Activated CD4-positive, alpha-beta T cell treated with anti-CD3 and anti-CD28 coated beads for 24 hours (primary cell): ENCODE results near the gene GLIS2.

ENCODE experiments used
- DNase-seq, 2 donors: peaks; one replicate each; pipeline ENCODE4 v3.0.0-alpha.2; 2020; ENCODE audit warnings: low read depth in 2 of 2

Gene GLIS2

DNA sequence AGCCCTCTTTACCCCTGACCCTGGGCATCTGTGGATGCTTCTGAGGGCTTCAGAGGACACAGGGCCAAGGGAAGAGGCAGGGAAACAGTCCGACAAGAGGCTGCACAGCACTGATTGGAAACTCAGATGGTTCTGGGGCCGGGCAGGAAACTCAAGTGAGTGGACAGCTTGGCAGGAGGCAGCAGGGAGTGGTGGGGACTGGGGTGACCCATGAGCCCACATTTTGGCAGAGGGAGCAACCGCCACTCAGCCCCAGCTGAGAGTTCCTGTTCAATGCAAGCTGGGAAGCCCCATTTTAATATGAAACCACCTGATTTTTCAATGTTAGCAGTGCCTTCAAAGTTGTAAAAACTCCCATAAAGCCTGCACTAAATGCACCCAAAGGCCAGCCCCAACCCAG lies 54.3 kb downstream of the GLIS2 start:
- no peak for DNase-seq

DNA sequence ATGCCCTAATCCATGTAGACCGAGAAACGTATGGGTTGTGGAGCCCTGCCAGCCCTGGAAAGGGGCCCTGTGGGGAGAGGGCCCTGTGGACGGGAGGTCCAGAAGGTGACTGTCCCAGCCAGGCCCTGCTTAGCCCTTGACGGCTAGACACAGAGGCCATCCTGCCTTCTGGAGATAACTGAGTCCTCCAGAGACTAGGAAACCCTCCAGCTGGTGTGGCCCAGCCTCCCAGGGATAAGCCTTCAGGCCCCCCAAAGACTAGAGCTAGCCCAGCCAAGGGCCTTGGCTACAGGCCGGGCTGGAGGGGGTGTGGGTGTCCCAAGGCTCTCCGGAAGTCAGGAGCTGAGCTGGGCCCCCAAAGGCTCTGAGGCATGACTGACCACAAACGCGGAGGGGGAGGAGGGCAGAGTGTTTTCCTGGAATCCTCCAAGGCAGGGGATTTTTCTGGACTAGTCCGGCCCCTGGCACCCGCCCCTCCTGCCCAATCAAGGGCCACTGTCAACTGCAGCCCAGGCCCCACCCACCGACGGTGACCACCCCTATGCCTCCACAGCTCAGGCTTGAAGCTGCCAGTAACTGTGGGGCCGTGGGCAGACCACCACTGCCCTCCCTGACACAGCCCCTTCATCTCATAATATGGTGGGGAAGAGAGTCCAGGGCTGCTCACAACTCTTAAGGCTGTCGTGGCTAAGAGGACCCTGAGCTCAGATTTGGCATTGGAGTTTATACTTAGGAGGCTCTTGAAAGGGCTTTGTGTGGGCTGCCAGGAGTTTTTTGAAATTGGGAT lies 54.9 kb downstream of the GLIS2 start:
- DNase-seq: no peak

DNA sequence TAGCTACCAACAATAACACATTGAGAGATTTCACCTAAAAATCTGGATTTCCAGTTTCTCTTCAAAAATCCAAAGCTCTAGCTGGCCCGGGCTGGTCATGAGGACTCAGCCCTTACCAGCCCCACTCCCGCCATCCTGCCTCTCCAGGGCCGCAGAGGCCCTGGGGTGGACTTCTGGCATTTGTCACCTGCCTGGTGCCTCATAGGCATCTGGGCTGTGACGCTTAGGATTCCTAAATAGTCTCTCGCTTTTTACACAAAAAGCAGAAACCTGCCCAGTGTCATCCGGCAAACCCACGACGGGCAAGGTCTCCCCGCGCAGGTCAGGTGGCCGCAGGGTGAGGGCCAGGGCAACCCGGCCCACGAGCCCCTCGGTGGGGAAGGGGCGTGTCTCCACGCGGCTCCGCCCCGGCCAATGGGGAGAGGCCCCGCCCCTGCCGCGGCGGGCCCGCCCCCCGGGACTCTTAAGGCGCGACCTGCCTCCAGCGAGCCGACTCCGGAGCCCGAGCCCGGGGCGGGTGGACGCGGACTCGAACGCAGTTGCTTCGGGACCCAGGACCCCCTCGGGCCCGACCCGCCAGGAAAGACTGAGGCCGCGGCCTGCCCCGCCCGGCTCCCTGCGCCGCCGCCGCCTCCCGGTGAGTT lies 55.6 kb downstream of the GLIS2 start, which contains the start of gene VASN:
Gene VASN, plus strand, starts transcription at position 492 of the 644 bp plus-strand sequence. CDS start 9,030 bp downstream, outside the sequence.
- peak; percentile 49 to 57 for DNase-seq

DNA sequence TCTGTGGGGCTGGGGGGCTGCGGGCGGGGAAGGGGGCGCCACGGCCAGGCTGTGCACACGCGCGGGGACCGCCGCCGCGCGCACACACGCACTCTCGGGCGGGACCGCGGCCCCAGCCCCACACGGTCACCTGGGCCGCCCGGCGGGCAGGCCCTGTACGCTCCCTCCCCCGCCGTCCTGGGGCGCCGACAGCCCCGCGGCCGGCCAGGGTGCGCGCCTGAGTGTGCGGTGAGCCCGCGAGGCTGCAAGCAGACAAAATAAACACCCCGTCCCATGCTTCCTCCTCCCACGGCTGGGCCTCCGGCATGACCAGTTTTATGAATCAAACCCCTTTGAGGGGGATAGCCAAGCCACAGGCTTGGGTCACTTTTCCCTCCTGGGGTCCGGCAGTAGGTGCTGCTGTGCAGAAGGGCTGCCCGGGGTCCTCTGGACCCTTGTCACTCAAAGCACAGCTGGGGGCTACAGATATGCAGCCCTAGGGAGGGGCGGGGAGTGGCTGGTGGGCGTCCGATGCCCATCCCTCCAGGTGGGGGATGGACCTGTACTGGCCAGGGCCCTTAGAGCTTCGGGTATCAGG lies 56.2 kb downstream of the GLIS2 start:
- no peak for DNase-seq

DNA sequence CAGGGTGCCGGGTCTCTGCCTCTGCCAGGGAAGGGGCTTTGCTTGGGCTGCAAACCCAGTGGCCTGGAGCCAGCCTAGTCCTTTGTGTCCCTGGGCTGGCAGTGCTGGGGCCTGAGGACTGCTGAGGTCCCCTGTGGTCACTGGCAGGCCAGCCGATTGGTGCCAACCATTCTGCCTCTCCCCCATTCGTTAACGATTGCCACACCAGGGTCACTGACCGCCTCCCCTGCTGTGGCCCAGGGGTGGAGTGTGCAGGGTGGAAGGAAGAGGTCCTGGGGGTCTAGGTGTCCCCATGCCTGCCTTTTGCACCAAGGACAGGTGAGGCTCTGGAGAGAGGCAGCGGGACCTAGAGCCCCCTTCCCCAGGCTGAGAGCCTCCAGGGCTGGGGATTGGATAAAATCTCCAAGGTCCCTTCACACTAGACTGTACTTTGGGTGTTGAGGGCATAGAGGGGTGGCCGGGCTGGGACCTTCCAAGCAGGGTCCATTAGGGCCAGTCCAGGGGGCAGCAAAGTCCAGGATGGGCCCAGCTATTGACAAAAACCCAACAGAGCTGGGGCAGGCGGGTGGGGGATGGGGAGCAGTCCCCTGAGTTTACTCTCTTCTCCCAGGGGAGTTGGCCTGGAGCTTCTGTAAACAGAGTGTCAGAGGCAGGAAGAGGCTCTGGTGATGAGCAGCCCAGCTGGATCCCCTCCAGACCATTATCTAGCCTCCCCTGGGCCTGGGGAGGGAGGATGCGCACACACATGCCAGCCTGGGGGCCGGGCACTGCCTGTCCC lies 56.9 kb downstream of the GLIS2 start:
- DNase-seq: no peak

DNA sequence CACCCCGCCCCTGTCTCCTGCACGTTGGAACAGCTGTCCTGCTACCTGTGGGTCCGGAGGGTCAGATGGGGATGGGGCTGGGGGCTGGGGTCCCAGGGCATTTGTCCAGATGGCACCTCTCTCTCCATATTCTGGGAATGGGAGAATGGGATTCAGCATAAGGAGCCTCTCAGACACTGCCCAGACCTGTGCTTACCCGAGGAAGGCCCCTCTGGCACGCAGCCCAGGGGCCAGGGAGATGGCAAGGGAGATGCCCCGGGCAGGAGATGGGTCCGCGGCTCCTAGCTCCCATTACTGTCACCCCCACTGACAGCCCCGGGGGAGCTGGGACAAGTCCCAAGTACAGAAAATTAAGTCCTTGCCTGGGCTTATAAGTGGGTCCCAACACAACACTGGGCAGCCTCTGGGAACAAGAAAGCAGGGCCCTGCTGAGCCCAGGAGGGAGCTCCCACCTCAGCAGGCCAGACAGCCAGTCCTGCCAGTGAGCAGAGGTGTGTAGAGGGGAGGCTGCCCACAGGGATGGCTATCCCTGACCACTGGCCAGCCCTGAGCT lies 57.6 kb downstream of the GLIS2 start:
- no peak for DNase-seq

DNA sequence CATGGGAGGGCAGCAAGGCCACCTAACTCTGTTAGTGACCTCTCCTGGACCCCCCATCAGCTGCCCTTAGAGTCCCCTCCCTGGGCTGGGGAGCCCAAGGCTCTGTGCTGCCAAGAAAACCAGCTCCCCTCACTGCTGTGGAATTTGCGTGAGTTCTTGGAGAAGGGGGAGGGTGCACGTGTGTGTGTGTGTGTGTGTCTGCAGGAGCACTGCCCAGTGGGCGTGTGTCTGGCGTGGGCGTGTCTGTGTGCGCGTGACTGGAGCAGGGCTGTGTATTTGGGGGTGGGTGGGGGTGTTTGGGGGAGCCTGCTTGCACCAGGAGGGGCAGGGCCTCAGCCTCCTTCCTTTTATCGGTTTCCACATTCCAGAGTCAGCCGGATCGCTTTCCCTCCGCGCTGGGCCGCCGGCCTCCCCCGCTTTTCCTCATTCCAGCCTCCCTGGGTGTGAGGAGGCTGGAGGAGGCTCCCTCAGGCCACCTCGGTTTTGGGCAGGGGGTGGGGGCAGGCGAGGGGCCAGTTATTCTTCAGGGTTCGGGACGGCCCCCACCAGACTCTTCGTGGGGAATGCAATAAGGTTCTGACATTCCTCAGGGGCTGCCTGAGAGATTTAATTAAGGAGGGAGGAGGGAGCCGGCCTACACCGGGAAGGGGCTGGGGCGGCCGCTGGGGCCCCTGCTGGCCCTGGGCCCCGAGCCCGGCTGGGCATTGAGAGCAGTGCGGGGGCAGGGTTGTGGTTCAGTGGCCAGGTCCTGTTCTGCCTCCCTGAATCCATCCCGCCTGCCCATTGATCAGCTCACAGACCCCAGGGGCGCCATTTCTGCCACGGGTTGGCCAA lies 58.3 kb downstream of the GLIS2 start:
- no peak for DNase-seq

DNA sequence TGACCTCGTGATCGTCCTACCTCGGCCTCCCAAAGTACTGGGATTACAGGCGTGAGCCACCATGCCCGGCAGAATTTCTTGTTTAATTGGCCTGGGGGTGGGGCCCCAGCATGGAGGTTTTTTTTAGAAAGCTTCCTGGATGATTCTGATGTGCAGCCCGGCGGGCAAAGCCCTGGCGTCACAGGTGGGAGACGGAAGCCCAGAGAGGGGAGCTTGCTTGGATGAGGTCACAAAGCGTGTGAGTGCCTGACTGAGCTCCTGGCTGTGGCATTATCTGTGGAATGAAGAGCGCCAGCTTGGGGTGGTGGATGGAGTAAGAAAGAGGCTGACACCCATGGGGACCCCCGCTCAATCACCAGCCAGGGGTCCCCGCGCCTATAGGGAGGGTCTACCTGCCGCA lies 59.9 kb downstream of the GLIS2 start:
- DNase-seq: no peak

DNA sequence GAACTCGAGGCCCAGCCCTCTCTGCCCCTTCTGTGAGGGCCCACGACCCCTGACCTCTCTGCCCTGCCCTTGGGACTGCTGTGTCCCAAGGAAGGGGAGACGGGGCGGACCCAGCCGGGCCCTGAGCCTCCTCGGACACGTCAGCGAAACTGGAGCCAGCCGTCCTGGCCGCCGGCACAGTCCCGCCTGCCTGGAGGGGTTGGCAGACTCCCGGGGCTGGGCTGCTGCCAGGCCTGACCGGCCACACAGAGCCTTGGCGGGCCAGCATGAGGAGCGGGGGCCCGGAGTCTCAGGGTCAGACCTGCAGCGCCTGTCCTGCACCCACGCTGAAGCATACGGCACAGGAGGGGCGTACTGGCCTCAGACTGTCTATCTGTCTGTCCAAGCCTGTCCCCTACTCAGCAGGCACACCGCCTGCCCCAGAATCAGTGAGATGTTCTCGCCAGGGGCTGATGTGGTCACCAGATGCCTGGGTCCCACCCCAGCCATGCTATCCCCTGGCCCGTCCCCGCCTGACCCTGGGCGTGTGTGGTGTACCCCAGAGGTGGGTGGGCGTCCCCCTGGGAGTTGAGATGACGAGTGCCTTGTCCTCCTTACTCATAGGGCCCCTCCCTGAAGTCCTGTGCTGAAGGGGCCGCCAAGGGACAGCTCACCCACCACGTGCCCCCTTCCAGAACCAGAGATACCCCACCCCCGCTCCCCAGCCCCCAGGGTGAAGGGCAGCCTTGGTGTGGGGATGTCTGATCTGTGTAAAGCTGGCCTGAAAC lies 60.4 kb downstream of the GLIS2 start:
- no peak for DNase-seq

DNA sequence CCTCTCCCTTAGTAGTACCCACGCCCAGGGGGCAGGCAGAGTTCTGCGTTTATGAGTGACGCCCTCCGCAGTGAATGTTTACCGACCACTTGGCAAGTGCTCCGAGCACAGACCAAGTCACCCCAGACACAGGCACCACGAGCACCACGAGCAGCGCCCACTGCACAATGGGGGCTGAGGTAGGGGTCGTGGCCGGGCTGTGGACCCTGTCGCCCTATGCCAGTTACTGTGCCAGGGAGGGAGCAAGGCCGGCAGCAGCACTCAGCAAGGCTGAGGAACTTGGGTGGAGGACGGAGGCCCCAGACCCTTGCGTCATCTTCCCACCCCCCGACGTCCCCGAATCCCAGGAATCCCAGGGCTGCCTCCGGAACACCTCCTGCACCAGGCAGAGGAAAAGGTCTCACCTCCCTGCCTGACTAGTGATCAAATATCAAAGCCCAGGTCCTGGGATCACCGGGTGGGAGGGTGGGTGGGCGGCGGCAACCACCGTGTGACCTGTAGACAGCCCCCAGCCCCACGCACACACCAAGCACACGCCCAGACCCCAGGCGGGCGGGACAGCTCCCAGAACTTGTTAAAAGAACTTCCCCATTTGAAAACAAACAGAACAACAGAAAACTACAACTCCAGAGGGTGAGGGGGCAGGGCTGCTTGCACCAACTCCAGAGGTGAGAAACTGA lies 61.2 kb downstream of the GLIS2 start:
- no peak for DNase-seq

DNA sequence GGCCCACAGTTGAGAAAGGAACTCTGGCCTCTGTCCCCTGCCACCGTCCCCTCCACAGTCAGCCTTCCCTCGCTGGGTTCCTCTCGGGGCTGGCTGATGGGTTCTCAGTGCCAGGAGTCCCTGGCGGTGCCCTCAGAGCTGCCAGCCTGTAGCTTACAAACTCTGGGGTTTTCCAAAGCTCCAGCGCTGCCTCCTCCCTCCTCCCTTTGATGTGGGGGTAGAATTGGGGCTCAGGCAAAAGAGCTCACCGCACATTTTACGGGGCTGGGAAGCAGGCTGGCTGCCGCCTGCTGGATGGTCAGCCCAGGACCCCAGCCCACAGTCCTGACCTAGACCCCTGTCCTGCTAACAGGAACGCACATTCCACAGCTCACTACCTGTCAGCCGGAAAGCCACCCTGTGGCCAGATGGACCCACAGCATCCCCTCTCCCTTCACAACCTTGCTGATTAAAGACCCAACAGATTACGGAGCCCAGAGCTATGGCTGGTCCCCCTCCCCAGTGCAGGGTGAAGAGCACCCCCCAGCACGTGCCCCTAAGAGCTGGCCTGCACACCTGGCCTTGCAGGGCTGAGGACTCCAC lies 61.8 kb downstream of the GLIS2 start:
- no peak for DNase-seq

DNA sequence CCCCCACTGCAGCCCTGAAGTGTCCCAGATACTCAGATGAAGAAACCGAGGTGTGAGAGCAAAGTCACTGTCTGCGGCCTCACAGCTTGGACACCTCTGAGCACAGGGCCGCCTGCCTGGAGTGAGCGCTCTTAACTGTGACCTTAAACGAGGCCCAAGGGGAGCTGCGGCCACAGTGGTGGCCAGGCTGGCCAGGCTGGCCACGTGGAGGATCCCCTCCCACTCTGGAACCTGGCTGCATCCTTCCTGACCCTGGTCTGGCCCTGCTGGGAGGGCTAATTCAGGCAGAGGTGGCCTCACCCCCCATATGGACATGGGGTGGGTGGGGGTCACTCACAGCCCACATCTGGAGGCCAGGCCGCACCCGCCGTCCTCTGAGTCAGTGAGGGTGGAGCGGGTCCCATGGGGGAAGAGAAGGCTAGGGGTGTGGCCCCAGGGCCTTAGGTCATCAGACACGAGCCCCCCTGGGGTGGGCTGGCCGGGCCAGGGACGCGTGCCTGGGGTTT lies 62.3 kb downstream of the GLIS2 start:
- no peak for DNase-seq

DNA sequence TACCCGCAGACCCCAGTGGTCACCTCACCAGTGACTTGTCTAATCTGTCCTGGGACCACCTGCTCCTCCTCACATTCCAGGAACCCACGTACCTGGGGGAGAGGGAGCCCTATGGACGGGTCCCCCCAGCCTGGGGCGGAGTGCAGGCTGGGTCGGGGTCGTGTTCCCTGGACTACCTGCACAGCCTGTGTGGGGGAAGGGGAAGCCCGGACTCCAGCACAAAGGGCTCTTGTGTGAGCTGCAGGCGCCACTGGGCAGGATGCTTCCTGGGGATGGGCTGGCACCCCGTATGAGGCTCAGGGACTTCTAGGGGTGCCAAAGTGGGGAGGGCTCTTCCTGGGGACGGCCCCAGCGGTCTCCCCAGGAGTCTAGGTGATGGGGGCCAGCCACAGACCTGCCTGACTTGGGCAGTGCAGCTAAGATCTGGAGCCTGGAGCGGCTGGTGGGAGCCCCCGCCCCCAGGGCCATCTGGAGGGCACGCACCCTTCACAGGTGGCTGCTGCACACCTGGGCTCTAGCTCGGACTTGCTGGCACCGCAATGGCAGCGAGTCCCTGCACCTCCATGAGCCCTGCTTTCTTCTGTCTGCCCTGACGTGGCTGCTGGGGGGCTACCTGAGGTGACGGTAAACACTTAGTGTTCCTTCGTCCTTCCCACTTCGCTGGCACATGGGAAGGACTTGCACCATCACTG lies 63.3 kb downstream of the GLIS2 start:
- DNase-seq: no peak

DNA sequence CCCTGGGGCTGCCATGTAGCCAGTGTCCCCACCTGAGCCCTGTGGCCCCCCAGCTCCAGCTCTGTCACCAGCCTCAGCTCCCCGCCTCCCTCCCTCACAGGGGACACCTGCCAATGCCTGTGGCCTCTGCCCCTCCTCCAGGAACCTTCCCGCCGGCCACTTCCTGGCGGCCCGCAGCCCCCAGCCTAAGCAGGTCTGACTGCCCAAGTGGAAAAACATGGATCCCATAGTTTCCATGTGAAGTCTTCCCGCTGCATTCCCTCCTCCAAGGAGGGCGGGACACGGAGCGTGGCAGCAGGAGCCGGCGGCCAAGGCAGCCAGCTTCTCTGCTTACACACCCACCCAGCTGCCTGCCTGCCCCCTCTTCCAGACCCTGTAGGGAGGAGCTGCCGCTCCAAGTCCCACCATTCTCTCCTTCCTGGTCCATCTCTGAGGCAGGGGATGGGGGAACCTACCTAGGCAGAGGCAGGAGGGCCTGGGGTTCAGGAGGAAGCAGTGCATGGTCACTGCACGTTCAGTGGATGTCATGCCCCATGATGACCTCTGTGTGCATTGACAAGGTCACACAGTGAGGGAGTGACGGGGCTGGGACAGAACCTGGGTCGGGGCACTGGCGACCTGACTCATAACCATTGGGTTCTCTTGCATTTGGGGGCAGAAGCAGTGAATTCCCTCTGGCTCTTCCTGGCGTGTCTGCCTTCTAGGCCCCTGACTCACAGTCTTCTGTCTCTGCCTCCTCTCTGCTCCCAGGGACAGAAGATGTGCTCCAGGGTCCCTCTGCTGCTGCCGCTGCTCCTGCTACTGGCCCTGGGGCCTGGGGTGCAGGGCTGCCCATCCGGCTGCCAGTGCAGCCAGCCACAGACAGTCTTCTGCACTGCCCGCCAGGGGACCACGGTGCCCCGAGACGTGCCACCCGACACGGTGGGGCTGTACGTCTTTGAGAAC lies 64.5 kb downstream of the GLIS2 start:
- no peak for DNase-seq

DNA sequence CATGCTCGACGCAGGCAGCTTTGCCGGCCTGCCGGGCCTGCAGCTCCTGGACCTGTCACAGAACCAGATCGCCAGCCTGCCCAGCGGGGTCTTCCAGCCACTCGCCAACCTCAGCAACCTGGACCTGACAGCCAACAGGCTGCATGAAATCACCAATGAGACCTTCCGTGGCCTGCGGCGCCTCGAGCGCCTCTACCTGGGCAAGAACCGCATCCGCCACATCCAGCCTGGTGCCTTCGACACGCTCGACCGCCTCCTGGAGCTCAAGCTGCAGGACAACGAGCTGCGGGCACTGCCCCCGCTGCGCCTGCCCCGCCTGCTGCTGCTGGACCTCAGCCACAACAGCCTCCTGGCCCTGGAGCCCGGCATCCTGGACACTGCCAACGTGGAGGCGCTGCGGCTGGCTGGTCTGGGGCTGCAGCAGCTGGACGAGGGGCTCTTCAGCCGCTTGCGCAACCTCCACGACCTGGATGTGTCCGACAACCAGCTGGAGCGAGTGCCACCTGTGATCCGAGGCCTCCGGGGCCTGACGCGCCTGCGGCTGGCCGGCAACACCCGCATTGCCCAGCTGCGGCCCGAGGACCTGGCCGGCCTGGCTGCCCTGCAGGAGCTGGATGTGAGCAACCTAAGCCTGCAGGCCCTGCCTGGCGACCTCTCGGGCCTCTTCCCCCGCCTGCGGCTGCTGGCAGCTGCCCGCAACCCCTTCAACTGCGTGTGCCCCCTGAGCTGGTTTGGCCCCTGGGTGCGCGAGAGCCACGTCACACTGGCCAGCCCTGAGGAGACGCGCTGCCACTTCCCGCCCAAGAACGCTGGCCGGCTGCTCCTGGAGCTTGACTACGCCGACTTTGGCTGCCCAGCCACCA lies 65.4 kb downstream of the GLIS2 start:
- no peak for DNase-seq
